Measurements from ENCODE around the gene CDPF1.

DNA sequence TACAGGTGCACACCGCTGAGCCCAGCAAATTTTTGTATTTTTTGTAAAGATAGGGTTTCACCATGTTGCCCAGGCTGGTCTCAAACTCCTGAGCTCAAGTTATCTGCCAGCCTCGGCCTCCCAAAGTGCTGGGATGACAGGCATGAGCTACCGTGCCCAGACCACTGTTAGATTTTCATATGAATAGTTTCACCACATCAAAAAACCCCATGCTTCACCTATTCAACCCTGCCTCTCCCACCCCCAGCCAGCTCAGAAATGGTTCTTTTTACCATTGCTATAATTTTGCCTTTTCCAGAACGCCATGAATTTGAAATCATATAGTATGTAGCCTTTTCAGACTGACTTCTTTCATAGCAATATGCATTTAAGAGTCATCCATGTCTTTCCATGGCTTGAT is 37.9 kb downstream of the CDPF1 start:
- TF ChIP-seq, protein P1, sequence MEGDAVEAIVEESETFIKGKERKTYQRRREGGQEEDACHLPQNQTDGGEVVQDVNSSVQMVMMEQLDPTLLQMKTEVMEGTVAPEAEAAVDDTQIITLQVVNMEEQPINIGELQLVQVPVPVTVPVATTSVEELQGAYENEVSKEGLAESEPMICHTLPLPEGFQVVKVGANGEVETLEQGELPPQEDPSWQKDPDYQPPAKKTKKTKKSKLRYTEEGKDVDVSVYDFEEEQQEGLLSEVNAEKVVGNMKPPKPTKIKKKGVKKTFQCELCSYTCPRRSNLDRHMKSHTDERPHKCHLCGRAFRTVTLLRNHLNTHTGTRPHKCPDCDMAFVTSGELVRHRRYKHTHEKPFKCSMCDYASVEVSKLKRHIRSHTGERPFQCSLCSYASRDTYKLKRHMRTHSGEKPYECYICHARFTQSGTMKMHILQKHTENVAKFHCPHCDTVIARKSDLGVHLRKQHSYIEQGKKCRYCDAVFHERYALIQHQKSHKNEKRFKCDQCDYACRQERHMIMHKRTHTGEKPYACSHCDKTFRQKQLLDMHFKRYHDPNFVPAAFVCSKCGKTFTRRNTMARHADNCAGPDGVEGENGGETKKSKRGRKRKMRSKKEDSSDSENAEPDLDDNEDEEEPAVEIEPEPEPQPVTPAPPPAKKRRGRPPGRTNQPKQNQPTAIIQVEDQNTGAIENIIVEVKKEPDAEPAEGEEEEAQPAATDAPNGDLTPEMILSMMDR (IDR thresholded peaks at IDR 0.05) = no peak
- no peak for TF ChIP-seq POLR2A (IDR thresholded peaks at IDR 0.05)

All from esophagus squamous epithelium (tissue), 4 donors.